SH-SY5Y (cell line): Measurements from ENCODE around the gene CNNM2.

Experiments used
- GATA2 ChIP-seq: IDR thresholded peaks from 2 replicates; pipeline ENCODE4 v1.6.1; 2011; ENCODE audit warnings: mild to moderate bottlenecking, low read depth, low read length
- GATA3 ChIP-seq: IDR thresholded peaks from 2 replicates; pipeline ENCODE4 v1.6.1; 2011; ENCODE audit warnings: low read depth, mild to moderate bottlenecking, low read length, moderate library complexity

DNA sequence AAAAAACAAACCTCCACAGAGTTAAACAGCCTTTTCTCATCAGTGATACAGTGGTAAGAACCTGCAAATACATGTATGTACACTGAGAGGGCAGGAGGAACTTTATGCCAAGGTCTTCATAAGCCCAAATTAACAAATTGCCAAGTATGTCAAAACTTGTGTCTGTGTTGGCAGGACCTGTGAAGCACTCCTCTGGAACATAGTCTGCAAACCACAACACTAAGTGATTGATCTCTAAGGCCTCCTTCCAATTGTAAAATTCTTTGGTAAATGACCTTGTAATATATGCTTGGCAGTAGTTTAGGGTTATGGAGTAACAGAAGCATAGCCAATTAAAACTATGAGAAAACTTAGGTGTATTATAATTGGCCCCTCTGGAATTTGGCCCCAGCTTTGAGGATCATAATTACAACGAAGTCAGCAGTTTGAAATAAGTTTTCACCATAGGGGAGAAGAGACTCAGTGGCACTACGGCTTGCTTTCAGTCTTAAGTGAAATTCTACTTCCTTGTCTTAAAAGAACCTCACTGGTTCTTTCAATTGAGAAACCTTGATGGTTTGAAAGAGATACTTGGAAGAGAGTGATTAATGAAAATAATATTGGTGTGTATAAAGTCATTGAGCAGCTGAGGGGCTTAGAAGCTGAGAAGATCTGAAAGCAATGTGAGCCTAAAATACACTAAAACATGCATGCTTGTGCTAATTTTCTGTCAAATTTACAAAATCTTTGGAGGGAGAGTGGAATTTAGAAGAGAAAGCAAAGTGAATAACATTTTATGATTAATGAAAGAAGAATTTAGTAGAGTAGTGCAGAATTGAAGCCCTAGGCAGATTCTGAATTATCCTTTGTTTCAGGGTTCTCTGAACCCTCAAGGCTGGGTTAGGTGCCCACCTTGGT, 57.6 kb downstream of the CNNM2 start:
- TF ChIP-seq GATA3: no peak
- no peak for TF ChIP-seq GATA2
